NCI-H2029 treated with DMSO at 0.1 percent for 48 hours (cell line): ENCODE measurements around the gene PMEPA1.

Source experiments
- DNase-seq: peaks from one replicate; lab custom pipeline; 2025; lab: John Stamatoyannopoulos, UW

Gene PMEPA1

GRCh38 chr20:57622579-57623381, 87.0 kb downstream of the PMEPA1 start:
- peak; percentile 55 for DNase-seq

- no peak for DNase-seq
Measured at GRCh38 chr20:57622201-57622570, 87.6 kb downstream of the PMEPA1 start.

- no peak for DNase-seq
Measured at GRCh38 chr20:57621421-57622200, 88.2 kb downstream of the PMEPA1 start.

GRCh38 chr20:57620999-57621398, 88.8 kb downstream of the PMEPA1 start:
- DNase-seq = no peak

- no peak for DNase-seq
Measured at GRCh38 chr20:57620274-57620990, 89.4 kb downstream of the PMEPA1 start, which contains the start of gene ZBP1. Gene ZBP1, minus strand, starts transcription at chr20:57620426. Its CDS starts 131 bp downstream, at chr20:57620295.

- DNase-seq = no peak
Measured at GRCh38 chr20:57619051-57619831, 90.6 kb downstream of the PMEPA1 start.

- DNase-seq = no peak
Measured at GRCh38 chr20:57618764-57619050, 91.1 kb downstream of the PMEPA1 start.

- no peak for DNase-seq
Measured at GRCh38 chr20:57618091-57618763, 91.6 kb downstream of the PMEPA1 start.

GRCh38 chr20:57617079-57617795, 92.6 kb downstream of the PMEPA1 start:
- no peak for DNase-seq

- no peak for DNase-seq
Measured at GRCh38 chr20:57616143-57616951, 93.5 kb downstream of the PMEPA1 start.

GRCh38 chr20:57615445-57615811, 94.4 kb downstream of the PMEPA1 start:
- DNase-seq = no peak

- DNase-seq = no peak
Measured at GRCh38 chr20:57614490-57615444, 95.0 kb downstream of the PMEPA1 start.

GRCh38 chr20:57613481-57613921, 96.3 kb downstream of the PMEPA1 start:
- DNase-seq = no peak

- DNase-seq = no peak
Measured at GRCh38 chr20:57612916-57613315, 96.9 kb downstream of the PMEPA1 start.

GRCh38 chr20:57612436-57612835, 97.4 kb downstream of the PMEPA1 start:
- no peak for DNase-seq

GRCh38 chr20:57611586-57612311, 98.1 kb downstream of the PMEPA1 start:
- no peak for DNase-seq

- no peak for DNase-seq
Measured at GRCh38 chr20:57610261-57610952, 99.4 kb downstream of the PMEPA1 start.

- DNase-seq = no peak
Measured at GRCh38 chr20:57609842-57610167, 100.0 kb downstream of the PMEPA1 start.
